ENCODE results near the gene CEACAM7. TPM values are rescaled to one million over a fixed set of nuclear protein-coding genes. Genes with fewer than 3 reads are reported as not detected.
"Not testable (repeated sequence)": the region's sequence is repeated elsewhere in the genome, so short reads cannot be mapped to it uniquely, and the experiment has no call there.

CEACAM7 gene
- total RNA-seq, 1 donor from 2014 or later = not detected

DNA sequence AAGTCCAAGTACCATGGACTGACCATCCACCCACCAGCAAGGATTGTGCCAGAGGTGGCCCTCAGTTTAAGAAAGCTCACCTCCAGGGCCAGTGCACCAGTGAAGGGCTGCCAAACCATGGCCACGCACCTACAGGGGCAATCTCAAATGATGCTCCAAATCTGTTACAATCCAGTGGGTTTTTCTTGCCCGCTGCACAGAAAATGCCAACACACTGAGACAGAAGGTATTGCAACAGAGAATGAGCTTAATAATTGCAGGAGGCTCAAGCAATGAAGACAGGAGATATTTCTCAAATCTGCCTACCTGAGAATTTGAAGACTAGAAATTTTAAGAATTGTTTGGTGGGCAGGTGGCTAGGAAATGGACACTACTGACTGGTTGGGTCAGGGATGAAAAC, 22.0 kb downstream of the CEACAM7 start:
- DNase-seq (ENCODE audit: low read depth, low spot score) = no peak
- no peaks in the 10 kb centered on the region for H3K4me1 Mint-ChIP-seq
- TF ChIP-seq, protein P1, sequence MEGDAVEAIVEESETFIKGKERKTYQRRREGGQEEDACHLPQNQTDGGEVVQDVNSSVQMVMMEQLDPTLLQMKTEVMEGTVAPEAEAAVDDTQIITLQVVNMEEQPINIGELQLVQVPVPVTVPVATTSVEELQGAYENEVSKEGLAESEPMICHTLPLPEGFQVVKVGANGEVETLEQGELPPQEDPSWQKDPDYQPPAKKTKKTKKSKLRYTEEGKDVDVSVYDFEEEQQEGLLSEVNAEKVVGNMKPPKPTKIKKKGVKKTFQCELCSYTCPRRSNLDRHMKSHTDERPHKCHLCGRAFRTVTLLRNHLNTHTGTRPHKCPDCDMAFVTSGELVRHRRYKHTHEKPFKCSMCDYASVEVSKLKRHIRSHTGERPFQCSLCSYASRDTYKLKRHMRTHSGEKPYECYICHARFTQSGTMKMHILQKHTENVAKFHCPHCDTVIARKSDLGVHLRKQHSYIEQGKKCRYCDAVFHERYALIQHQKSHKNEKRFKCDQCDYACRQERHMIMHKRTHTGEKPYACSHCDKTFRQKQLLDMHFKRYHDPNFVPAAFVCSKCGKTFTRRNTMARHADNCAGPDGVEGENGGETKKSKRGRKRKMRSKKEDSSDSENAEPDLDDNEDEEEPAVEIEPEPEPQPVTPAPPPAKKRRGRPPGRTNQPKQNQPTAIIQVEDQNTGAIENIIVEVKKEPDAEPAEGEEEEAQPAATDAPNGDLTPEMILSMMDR (conservative IDR thresholded peaks at IDR 0.05) = no peak
- no peak overlapping the region for H3K27ac Mint-ChIP-seq (ENCODE audit: unreplicated experiment)
- no peaks in the 10 kb centered on the region for H3K27me3 Mint-ChIP-seq (ENCODE audit: low read depth)
- peaks cover 30% of the 10 kb centered on the region for H3K9me3 Mint-ChIP-seq
- peaks cover 2% of the 10 kb centered on the region for H3K36me3 Mint-ChIP-seq (ENCODE audit: low read depth)
- H3K4me3 Mint-ChIP-seq = no peak overlapping the region

DNA sequence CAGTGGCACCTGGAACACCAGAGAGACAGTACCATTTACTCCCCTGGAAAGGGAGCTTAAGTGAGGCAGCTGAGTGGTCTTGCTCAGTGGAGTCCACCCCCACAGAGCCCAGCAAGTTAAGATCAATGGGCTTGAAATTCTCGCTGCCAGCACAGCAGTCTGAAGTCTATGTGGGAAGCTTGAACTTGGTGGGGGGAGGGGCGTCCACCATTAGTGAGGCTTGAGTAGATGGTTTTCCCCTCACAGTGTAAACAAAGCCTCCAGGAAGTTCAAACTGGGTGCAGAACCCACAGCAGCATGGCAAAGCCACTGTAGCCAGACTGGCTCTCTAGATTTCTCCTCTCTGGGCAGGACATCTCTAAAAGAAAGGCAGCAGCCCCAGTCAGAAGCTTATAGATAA, 30.9 kb downstream of the CEACAM7 start:
- Mint-ChIP-seq H3K4me1 (no peaks in the 10 kb centered on the region), H3K9me3 (peaks cover 12% of the 10 kb centered on the region), H3K4me3 (no peak overlapping the region), H3K27ac (ENCODE audit: unreplicated experiment) (no peak overlapping the region), H3K27me3 (ENCODE audit: low read depth) (peaks cover 6% of the 10 kb centered on the region), H3K36me3 (ENCODE audit: low read depth) (no peaks in the 10 kb centered on the region)
- no peak for DNase-seq (ENCODE audit: low read depth, low spot score)
- TF ChIP-seq, protein P1 (conservative IDR thresholded peaks at IDR 0.05) = no peak

DNA sequence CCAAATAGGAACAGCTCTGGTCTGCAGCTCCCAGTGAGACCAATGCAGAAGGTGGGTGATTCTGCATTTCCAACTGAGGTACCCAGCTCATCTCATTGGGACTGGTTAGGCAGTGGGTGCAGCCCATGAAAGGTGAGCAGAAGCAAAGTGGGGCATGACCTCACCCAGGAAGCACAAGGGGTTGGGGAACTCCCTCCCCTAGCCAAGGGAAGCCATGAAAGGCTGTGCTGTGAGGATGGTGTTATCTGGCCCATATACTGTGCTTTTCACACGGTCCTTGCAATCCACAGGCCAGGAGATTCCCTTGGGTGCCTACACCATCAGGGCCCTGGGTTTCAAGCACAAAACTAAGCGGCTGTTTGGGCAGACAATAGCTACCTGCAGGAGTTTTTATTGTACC, 31.3 kb downstream of the CEACAM7 start:
- H3K27ac Mint-ChIP-seq (ENCODE audit: unreplicated experiment); H3K4me1 Mint-ChIP-seq; DNase-seq (ENCODE audit: low read depth, low spot score); H3K4me3 Mint-ChIP-seq; H3K27me3 Mint-ChIP-seq (ENCODE audit: low read depth); H3K36me3 Mint-ChIP-seq (ENCODE audit: low read depth): not testable (repeated sequence)
- peaks cover 11% of the 10 kb centered on the region for H3K9me3 Mint-ChIP-seq

DNA sequence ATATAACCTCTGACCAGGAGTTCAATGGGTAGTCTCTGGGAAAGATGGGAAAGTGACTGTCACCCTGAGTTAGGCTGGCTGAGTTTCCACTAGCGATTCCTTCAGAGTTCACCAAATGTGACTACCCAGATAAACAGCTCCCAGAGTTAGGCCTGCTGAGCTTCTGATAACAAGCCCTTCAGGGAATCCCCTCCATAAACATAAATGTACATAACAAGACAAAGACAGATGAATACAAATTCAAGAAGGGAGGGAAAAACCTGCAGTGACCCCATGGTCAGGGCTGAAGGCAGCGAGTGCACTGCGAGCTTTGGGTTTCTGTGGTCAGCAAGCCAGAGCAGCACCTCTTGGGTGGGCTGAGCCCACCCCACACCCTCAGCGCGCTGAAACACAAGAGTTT, 35.8 kb downstream of the CEACAM7 start:
- peaks cover 4% of the 10 kb centered on the region for H3K36me3 Mint-ChIP-seq (ENCODE audit: low read depth)
- no peak overlapping the region for H3K27ac Mint-ChIP-seq (ENCODE audit: unreplicated experiment)
- H3K27me3 Mint-ChIP-seq (ENCODE audit: low read depth) = no peaks in the 10 kb centered on the region
- DNase-seq (ENCODE audit: low read depth, low spot score) = no peak
- H3K4me1 Mint-ChIP-seq = no peaks in the 10 kb centered on the region
- TF ChIP-seq, protein P1 (conservative IDR thresholded peaks at IDR 0.05) = no peak
- H3K4me3 Mint-ChIP-seq = no peak overlapping the region
- H3K9me3 Mint-ChIP-seq = peaks cover 19% of the 10 kb centered on the region

DNA sequence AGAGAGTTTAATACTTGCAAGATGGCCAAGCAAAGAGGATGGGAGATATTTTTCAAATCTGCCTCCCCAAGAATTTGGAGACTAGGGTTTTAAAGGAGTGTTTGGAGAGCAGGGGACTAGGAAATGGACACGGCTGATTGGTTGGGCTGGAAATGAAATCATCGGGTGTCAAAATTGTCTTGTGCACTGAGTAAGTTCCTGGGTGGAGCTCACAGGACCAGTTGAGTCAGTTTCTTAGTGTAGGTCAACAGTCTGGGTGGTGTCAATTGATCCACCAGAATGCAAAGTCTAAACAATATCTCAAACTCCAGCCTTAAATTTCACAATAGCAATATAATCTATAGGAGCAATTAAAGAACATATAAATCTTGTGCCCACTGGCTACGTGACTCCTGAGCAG, 38.2 kb downstream of the CEACAM7 start:
- H3K27me3 Mint-ChIP-seq (ENCODE audit: low read depth) = no peaks in the 10 kb centered on the region
- peaks cover 7% of the 10 kb centered on the region for H3K36me3 Mint-ChIP-seq (ENCODE audit: low read depth)
- H3K4me1 Mint-ChIP-seq = no peaks in the 10 kb centered on the region
- H3K27ac Mint-ChIP-seq (ENCODE audit: unreplicated experiment) = no peak overlapping the region
- DNase-seq (ENCODE audit: low read depth, low spot score) = no peak
- no peak overlapping the region for H3K4me3 Mint-ChIP-seq
- H3K9me3 Mint-ChIP-seq = peaks cover 18% of the 10 kb centered on the region
- TF ChIP-seq, protein P1 (conservative IDR thresholded peaks at IDR 0.05) = no peak

DNA sequence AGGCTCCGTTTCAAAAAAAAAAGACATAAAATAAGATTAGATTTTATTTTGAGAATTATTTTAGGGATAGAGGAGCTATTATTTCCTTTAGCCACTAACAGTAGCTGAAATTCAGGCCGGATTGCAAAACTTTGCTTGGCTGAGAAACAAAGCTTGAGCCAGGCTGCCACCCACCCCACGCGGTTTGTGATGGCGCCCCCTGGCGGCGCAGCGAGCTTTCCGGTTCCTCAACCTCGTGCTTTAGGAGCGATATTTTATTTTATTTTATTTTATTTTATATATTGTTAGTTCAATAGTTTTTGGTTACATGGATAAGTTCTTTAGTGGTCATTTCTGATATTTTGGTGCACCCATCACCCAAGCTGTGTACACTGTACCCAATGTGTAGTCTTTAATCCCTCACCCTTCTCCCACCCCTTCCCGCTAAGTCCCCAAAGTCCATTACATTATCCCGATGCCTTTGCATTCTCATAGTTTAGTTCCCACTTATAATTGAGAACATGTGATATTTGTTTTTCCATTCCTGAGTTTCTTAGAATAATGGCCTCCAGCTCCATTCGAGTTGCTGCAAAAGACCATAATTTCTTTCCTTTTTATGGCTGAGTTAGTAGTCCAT, 41.4 kb downstream of the CEACAM7 start:
- H3K4me1 Mint-ChIP-seq = no peaks in the 10 kb centered on the region
- H3K27ac Mint-ChIP-seq (ENCODE audit: unreplicated experiment) = no peak overlapping the region
- H3K27me3 Mint-ChIP-seq (ENCODE audit: low read depth) = no peaks in the 10 kb centered on the region
- H3K9me3 Mint-ChIP-seq = peaks cover 21% of the 10 kb centered on the region
- peaks cover 11% of the 10 kb centered on the region for H3K36me3 Mint-ChIP-seq (ENCODE audit: low read depth)
- DNase-seq (ENCODE audit: low read depth, low spot score) = no peak
- no peak overlapping the region for H3K4me3 Mint-ChIP-seq
- TF ChIP-seq, protein P1 (conservative IDR thresholded peaks at IDR 0.05) = peak; percentile 44

Data from neural crest cell (in vitro differentiated cells).